Stimulated activated memory B cell treated with anti-CD40 and anti-IgM and Interleukin-4, amounts not matched to agents 10 μg/mL and 1 μg/mL and 100 μg/mL, for 72 hours (primary cell): ENCODE data around the gene BCAP29.
"Not testable (repeated sequence)": the region's sequence is repeated elsewhere in the genome, so short reads cannot be mapped to it uniquely, and the experiment has no call there.

Source experiments
- ATAC-seq: fragments of 150-1000 bp; cut with Tn5 transposase; 2 replicates; pipeline ENCODE4 v1.10.0; 2021
- H3K27ac Mint-ChIP-seq: one replicate; pipeline ENCODE4 v1.8.0; 2022; ENCODE audit warnings: mild to moderate bottlenecking, mixed read lengths
- H3K27me3 Mint-ChIP-seq: one replicate; pipeline ENCODE4 v1.8.0; 2022; ENCODE audit warnings: mixed read lengths
- H3K36me3 Mint-ChIP-seq: one replicate; pipeline ENCODE4 v1.8.0; 2022; ENCODE audit warnings: mixed read lengths
- H3K4me1 Mint-ChIP-seq: one replicate; pipeline ENCODE4 v1.8.0; 2022; ENCODE audit warnings: mixed read lengths
- H3K4me3 Mint-ChIP-seq: one replicate; pipeline ENCODE4 v1.8.0; 2022; ENCODE audit warnings: mild to moderate bottlenecking, moderate library complexity, mixed read lengths
- H3K9me3 Mint-ChIP-seq: one replicate; pipeline ENCODE4 v1.8.0; 2022; ENCODE audit warnings: mixed read lengths

Gene BCAP29

DNA sequence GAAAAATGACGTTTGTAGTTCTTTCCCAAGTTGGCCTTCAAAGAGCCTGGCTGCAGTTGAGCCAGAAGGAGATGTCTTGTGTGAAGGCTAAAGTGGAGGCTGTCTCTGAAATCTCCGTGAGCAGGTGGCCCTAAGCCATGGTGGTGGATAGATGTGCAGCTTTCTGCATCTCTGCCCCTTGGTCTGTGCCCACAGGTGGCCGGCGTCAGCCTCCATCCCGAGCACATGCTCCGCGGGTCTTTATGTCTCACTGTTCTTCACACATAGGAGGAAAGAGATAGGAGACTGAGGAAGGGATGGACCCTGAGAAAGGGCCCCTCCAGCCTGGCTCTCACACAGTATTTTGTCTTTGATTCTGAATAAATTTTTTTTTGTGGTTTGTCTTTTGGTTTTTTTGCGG, 50.3 kb downstream of the BCAP29 start:
- ATAC-seq, result no peak
- H3K36me3 Mint-ChIP-seq, result no peaks in the 10 kb centered on the region
- no peak overlapping the region for H3K4me3 Mint-ChIP-seq
- no peak overlapping the region for H3K27ac Mint-ChIP-seq
- H3K4me1 Mint-ChIP-seq, result peaks cover 48% of the 10 kb centered on the region
- H3K9me3 Mint-ChIP-seq, result peaks cover 3% of the 10 kb centered on the region
- no peaks in the 10 kb centered on the region for H3K27me3 Mint-ChIP-seq

DNA sequence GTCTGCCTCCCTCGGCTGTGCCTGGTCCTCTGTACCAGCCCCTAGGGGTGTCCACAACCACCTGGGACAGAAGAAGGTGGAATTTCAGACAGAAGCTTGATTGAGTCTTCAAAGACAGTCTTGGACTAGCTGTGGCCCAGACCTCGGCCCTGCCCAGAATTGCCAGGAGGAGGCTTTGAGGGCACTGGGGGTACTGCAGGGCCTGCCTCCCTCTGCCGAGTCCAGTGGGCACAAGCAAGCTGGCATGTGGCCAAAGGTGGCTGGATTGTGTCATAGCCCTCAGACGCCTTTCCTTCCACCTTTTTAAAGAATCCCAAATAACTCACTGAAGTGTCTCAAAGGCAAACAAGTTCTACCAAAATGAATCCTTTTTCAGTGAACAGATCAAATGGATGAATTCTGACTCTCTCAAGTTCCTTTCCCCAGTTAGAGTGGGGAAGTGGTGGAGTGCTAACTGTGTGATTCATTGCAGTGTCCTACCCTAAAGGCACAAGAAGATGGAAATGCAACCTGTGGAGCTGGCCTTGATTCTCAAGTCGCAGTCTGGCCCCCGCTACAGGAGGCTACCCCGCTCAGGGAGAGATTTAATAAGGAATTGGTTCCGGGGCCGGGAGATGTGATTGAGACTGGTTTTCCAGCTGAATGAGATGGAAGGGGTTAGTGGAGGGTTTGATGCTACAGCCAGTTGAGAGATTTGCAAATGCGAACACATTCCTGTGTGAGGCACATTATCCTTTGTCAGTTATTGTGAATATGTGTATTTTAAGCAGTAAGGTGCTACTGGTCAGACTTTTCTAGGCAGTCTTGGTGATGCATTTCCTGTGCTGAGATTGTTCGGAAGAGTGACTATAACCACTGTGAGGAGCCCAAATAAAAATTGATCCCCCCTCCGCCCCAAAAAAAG, 51.8 kb downstream of the BCAP29 start:
- no peaks in the 10 kb centered on the region for H3K36me3 Mint-ChIP-seq
- no peaks in the 10 kb centered on the region for H3K27me3 Mint-ChIP-seq
- H3K4me1 Mint-ChIP-seq, result peaks cover 53% of the 10 kb centered on the region
- no peak overlapping the region for H3K4me3 Mint-ChIP-seq
- H3K27ac Mint-ChIP-seq, result no peak overlapping the region
- H3K9me3 Mint-ChIP-seq, result peaks cover 2% of the 10 kb centered on the region
- ATAC-seq, result no peak

DNA sequence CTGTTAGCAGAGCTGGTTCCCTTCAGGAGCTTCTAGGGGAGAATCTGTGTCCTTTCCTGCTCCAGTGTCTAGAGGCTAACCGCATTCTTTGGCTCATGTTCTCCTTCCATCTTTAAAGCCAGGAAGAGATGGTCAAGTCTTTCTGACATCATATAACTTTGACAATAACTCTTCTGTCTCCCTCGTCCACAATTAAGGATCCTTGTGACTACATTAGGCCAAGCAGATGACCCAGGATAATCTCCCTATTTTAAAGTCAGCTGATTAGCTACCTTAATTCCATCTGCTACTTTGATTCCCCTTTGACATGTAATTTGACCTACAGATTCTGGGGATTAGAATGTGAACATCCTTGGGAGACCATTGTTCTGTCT, 52.4 kb downstream of the BCAP29 start:
- peaks cover 53% of the 10 kb centered on the region for H3K4me1 Mint-ChIP-seq
- peak overlapping the region; percentile 53 for H3K27ac Mint-ChIP-seq
- no peaks in the 10 kb centered on the region for H3K27me3 Mint-ChIP-seq
- H3K36me3 Mint-ChIP-seq, result no peaks in the 10 kb centered on the region
- no peaks in the 10 kb centered on the region for H3K9me3 Mint-ChIP-seq
- H3K4me3 Mint-ChIP-seq, result no peak overlapping the region
- ATAC-seq, result no peak

DNA sequence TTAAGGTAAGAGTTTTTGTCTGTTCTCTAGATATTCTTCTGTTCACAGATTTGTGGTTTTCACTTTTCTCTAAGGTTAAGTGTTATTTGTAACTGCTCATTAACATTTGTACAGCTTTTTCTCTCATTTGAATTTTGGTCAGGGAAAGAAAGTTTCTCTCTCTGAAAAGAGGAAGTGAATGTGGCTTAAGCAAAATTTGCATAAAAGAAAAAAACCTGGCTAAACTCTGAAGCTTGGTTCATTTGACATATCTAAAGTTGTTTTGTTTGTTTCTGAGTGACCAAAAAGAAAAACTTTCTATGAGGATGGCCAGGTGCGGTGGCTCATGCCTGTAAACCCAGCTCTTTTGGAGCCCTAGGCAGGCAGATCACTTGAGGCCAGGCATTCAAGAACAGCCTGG, 58.5 kb downstream of the BCAP29 start:
- peaks cover 2% of the 10 kb centered on the region for H3K9me3 Mint-ChIP-seq
- H3K36me3 Mint-ChIP-seq, result peaks cover 5% of the 10 kb centered on the region
- peaks cover 53% of the 10 kb centered on the region for H3K4me1 Mint-ChIP-seq
- peak; percentile 87 for ATAC-seq
- H3K27ac Mint-ChIP-seq, result peak overlapping the region; percentile 94
- no peaks in the 10 kb centered on the region for H3K27me3 Mint-ChIP-seq
- H3K4me3 Mint-ChIP-seq, result peak overlapping the region; percentile 65

DNA sequence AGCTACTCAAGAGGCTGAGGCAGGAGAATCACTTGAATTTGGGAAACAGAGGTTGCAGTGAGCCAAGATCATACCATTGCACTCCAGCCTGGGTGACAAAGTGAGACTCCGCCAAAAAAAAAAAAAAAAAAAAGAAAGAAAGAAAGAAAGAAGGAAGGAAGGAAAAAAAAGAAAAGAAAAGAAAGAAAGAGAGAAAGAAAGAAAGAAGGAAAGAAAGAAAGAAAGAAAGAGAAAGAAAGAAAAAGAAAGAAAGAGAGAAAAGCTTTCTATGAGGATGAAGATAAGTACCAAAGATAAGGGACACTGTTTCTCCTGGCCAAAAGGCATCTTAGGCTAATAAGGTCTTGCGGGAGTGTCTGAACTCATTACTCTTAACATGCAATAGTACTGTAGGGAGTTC, 59.0 kb downstream of the BCAP29 start:
- not testable (repeated sequence) for ATAC-seq, H3K27me3 Mint-ChIP-seq, H3K9me3 Mint-ChIP-seq, H3K36me3 Mint-ChIP-seq
- H3K4me3 Mint-ChIP-seq, result peak overlapping the region; percentile 65
- H3K27ac Mint-ChIP-seq, result peak overlapping the region; percentile 94
- H3K4me1 Mint-ChIP-seq, result peaks cover 53% of the 10 kb centered on the region

DNA sequence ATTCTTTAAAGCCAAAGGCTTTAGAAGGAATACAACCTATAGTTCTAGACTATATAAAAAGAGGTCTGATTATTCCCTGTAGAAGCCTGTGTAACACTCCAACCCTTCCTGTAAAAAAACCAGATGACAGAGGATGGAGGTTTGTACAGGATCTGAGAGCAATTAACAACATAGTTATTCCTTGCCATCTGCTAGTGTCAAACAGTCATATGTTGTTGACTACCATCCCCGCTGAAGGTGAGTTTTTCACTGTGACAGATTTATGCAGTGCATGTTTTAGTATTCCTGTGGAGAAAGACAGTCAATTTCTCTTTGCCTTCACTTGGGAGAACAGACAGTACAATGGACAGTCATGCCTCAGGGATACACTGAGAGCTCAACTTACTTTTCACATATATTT, 61.6 kb downstream of the BCAP29 start:
- H3K27me3 Mint-ChIP-seq, result no peaks in the 10 kb centered on the region

DNA sequence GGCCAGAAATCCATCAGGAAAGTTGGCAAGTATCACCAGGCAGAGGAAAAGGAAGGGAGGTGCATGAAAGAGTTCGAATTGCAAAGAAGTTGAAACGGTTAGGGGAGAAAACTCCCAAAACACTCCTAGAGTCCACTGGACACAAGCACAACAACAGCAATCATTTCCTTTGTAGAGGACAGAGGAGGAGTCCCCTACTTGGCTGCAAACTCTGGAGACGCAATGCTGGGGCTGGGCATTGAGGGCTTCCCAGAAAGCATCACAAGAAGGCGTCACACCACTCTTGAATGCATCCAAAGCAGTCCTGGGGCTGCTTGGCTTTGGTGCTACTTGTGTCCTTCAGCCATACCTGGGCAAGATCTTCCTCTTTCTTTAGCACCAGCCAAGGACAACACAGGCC, 62.5 kb downstream of the BCAP29 start:
- no peak for ATAC-seq
- Mint-ChIP-seq H3K4me1 (peaks cover 45% of the 10 kb centered on the region), H3K27me3 (no peaks in the 10 kb centered on the region), H3K4me3 (no peak overlapping the region), H3K9me3 (peaks cover 5% of the 10 kb centered on the region), H3K27ac (peak overlapping the region; percentile 25), H3K36me3 (peaks cover 5% of the 10 kb centered on the region)

More for the DNA sequence above, 61.6 kb downstream of the BCAP29 start:
- peaks cover 5% of the 10 kb centered on the region for H3K36me3 Mint-ChIP-seq
- H3K4me3 Mint-ChIP-seq, result no peak overlapping the region
- H3K4me1 Mint-ChIP-seq, result peaks cover 45% of the 10 kb centered on the region
- peak overlapping the region; percentile 25 for H3K27ac Mint-ChIP-seq
- no peak for ATAC-seq
- H3K9me3 Mint-ChIP-seq, result peaks cover 5% of the 10 kb centered on the region

DNA sequence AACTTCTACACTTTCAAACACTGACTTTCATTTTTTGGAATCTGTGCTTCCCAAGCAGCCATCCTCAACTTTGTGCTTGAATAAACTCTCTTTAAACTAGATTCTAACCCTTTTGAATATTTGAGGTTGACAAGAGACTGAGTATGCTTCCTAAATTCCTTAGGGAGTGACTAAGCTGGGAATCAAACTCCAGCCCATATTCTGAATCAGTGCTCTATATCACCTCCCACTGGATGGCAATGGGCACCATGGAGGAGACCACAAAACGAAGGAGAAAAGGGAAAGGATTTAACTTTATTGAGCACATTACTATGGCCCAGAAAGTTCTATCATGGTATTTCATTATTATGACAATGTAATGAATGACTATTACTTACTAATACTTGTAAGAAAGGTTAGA, 63.4 kb downstream of the BCAP29 start:
- no peak overlapping the region for H3K27ac Mint-ChIP-seq
- peaks cover 5% of the 10 kb centered on the region for H3K36me3 Mint-ChIP-seq
- peaks cover 5% of the 10 kb centered on the region for H3K9me3 Mint-ChIP-seq
- H3K4me1 Mint-ChIP-seq, result peaks cover 38% of the 10 kb centered on the region
- H3K4me3 Mint-ChIP-seq, result no peak overlapping the region
- H3K27me3 Mint-ChIP-seq, result no peaks in the 10 kb centered on the region
- ATAC-seq, result no peak

DNA sequence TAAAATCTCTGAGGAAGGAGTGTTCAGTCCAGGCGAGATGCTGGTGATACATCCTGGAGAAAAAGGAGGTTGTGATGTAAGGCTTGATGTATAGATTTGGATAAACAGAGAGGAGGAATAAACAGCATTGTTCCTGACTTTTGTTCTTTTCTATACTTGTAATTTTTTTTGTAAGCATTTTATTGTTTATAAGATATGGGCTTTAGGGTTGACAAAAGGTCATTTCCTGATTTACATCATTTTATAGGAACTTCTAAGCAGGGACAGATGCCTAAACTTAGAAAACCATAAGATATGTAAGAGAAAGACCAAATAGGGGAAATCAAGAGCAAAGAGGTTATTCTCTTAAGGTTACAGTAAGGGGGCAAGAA, 63.9 kb downstream of the BCAP29 start:
- no peak for ATAC-seq
- Mint-ChIP-seq H3K27ac (peak overlapping the region; percentile 14), H3K27me3 (no peaks in the 10 kb centered on the region), H3K4me3 (no peak overlapping the region), H3K9me3 (peaks cover 5% of the 10 kb centered on the region), H3K36me3 (peaks cover 5% of the 10 kb centered on the region), H3K4me1 (peaks cover 33% of the 10 kb centered on the region)

DNA sequence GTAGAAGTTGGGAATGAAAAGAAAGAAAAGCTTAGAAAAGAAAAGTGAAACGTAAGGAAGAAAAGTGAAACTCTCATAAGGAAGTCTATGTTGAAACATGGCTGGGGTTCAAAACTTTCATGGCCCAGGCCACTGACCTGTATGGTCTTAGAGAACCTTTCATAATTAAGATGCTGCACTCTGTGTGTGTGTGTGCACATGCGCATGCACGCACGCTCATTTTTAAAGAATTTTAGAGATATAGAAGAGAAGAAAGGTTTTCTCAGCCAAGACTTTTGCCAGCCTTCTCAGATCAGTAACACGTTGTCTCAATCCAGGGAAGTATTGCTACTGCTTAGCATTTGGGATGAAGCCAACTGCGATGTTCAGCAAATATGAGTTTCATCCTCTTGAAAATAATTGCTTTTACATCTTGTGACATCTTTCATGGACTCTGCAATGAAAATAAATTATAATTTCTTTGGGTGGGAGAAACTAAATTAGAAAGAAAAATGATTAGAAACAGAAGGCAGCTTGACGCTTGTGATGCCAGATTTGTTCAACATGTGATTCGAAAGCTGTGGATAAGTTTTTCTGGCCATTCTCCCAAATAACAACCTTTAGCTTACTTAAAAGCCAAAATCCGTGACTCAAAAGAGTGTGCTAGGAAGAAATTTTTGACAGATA, 64.4 kb downstream of the BCAP29 start:
- H3K4me1 Mint-ChIP-seq, result peaks cover 28% of the 10 kb centered on the region
- no peak overlapping the region for H3K4me3 Mint-ChIP-seq
- H3K27ac Mint-ChIP-seq, result peak overlapping the region; percentile 14
- no peak for ATAC-seq
- peaks cover 5% of the 10 kb centered on the region for H3K9me3 Mint-ChIP-seq
- no peaks in the 10 kb centered on the region for H3K27me3 Mint-ChIP-seq
- peaks cover 5% of the 10 kb centered on the region for H3K36me3 Mint-ChIP-seq

DNA sequence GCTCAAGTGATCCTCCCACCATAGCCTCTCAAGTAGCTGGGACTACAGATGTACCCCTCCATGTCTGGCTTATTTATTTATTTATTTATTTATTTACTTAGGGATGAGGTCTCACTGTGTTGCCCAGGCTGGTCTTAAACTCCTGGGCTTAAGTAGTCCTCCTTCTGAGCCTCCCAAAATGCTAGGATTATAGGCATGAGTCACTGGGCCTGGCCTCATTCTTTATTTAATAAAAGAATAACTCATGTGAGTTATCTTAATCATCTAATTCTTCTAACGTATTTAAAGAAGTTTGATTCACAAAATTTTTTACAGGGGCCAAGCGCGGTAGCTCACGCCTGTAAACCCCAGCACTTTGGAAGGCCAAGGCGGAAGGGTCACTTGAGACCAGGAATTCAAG, 72.6 kb downstream of the BCAP29 start:
- Mint-ChIP-seq H3K9me3 (no peaks in the 10 kb centered on the region), H3K4me3 (no peak overlapping the region), H3K36me3 (no peaks in the 10 kb centered on the region), H3K4me1 (peaks cover 6% of the 10 kb centered on the region), H3K27me3 (no peaks in the 10 kb centered on the region), H3K27ac (no peak overlapping the region)
- no peak for ATAC-seq

DNA sequence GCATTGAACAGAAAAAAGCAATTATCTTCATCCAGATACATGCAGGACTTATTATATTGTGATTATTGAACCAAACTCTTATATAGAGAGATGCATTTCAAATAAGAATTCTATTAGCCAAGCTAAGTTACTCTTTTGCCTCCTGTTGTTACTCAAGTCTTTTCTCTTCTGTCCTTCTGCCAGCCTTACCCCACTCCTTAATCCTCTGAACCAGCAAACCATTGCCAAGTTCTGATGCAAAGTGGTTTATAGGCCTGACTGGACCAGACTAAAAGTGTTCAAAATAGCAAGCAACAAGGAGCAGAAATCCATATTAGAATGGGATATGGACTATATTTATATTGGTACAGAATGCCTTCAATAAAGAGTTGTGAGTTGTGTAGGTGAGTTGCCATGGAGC, 78.4 kb downstream of the BCAP29 start:
- peaks cover 44% of the 10 kb centered on the region for H3K4me1 Mint-ChIP-seq

DNA sequence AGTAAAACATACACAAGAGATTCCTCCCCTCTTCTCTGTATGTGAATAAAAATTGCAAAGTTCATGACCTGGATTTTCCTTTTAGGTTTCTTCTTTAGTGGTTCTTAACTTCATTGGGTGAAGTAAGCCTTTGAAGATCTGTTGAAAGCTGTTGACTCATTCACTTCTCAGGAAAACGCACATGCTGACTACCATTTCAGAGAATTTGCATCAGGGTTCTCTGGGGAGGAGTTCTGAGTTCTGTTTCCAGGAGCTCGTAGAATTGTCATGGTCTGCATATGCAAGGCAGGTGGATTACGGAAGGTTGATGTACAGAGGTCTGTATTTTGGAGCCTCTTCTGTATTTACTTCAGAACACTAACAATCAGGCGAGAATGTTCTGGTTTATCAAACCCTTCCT, 79.6 kb downstream of the BCAP29 start:
- H3K27ac Mint-ChIP-seq, result peak overlapping the region; percentile 18
- H3K9me3 Mint-ChIP-seq, result no peaks in the 10 kb centered on the region
- no peaks in the 10 kb centered on the region for H3K27me3 Mint-ChIP-seq
- ATAC-seq, result peak; percentile 86
- no peaks in the 10 kb centered on the region for H3K36me3 Mint-ChIP-seq
- H3K4me1 Mint-ChIP-seq, result peaks cover 44% of the 10 kb centered on the region
- H3K4me3 Mint-ChIP-seq, result peak overlapping the region; percentile 91

More for the DNA sequence above, 78.4 kb downstream of the BCAP29 start:
- Mint-ChIP-seq H3K27ac (peak overlapping the region; percentile 18), H3K9me3 (no peaks in the 10 kb centered on the region), H3K36me3 (no peaks in the 10 kb centered on the region), H3K4me3 (no peak overlapping the region), H3K27me3 (no peaks in the 10 kb centered on the region)
- no peak for ATAC-seq

DNA sequence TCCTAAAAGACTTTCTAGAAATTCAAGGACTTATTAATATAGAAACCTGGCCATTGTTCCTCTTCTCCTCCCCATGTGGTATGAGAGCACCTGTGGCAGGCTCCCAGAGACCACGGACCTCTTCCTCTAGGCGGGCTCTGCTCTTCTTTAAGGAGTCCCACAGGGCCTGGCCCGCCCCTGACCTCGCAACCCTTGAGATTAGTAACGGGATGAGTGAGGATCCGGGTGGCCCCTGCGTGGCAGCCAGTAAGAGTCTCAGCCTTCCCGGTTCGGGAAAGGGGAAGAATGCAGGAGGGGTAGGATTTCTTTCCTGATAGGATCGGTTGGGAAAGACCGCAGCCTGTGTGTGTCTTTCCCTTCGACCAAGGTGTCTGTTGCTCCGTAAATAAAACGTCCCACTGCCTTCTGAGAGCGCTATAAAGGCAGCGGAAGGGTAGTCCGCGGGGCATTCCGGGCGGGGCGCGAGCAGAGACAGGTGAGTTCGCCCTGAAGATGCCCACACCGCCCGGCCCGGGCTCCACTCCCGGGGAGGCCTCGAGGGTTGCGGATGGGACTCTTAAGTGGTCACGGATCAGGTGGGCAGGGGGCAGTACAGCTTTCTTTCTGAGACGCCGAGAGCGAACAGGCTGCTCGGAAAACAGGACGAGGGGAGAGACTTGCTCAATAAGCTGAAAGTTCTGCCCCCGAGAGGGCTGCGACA, 80.5 kb downstream of the BCAP29 start, which contains the start of gene SLC26A4:
TSS of gene SLC26A4 (plus strand) at position 448 of the 700 bp plus-strand sequence. CDS start 814 bp downstream, outside the sequence.
- no peaks in the 10 kb centered on the region for H3K27me3 Mint-ChIP-seq
- ATAC-seq, result peak; percentile 83
- H3K36me3 Mint-ChIP-seq, result no peaks in the 10 kb centered on the region
- peak within 1 kb of the TSS; percentile 18 for H3K27ac Mint-ChIP-seq
- no peaks in the 10 kb centered on the region for H3K9me3 Mint-ChIP-seq
- peak within 1 kb of the TSS; percentile 91 for H3K4me3 Mint-ChIP-seq
- H3K4me1 Mint-ChIP-seq, result peaks cover 38% of the 10 kb centered on the region

DNA sequence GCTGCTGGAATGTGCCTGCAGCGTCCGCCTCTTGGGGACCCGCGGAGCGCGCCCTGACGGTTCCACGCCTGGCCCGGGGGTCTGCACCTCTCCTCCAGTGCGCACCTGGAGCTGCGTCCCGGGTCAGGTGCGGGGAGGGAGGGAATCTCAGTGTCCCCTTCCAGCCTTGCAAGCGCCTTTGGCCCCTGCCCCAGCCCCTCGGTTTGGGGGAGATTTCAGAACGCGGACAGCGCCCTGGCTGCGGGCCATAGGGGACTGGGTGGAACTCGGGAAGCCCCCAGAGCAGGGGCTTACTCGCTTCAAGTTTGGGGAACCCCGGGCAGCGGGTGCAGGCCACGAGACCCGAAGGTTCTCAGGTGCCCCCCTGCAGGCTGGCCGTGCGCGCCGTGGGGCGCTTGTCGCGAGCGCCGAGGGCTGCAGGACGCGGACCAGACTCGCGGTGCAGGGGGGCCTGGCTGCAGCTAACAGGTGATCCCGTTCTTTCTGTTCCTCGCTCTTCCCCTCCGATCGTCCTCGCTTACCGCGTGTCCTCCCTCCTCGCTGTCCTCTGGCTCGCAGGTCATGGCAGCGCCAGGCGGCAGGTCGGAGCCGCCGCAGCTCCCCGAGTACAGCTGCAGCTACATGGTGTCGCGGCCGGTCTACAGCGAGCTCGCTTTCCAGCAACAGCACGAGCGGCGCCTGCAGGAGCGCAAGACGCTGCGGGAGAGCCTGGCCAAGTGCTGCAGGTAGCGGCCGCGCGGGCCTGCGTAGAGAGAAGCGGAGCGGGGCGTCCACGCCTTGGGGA, 81.2 kb downstream of the BCAP29 start:
- Mint-ChIP-seq H3K4me3 (peak overlapping the region; percentile 91), H3K27me3 (no peaks in the 10 kb centered on the region), H3K4me1 (peaks cover 38% of the 10 kb centered on the region), H3K9me3 (no peaks in the 10 kb centered on the region), H3K36me3 (no peaks in the 10 kb centered on the region), H3K27ac (peak overlapping the region; percentile 18)
- peak; percentile 77 for ATAC-seq
